ENCODE data around the gene UCP2.
"Not testable (repeated sequence)": the region's sequence is repeated elsewhere in the genome, so short reads cannot be mapped to it uniquely, and the experiment has no call there.

DNA sequence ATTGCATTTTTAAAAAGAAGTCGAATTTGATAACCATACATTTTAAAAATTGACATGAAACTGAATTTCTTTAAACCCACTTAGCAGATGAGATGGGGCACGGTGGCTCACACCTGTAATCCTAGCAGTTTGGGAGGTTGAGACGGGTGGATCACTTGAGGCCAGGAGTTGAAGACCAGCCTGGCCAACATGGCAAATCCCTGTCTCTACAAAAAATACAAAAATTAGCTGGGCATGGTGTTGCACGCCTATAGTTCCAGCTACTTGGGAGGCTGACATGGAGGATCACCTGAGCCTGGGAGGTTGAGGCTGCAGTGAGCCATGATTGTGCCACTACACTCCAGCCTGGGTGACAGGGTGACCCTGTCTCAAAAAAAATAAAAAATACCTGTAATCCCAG lies 3.0 kb upstream of the UCP2 start:
- not testable (repeated sequence) for TF ChIP-seq POLR2A (IDR thresholded peaks at IDR 0.05)
- TF ChIP-seq, protein P1, sequence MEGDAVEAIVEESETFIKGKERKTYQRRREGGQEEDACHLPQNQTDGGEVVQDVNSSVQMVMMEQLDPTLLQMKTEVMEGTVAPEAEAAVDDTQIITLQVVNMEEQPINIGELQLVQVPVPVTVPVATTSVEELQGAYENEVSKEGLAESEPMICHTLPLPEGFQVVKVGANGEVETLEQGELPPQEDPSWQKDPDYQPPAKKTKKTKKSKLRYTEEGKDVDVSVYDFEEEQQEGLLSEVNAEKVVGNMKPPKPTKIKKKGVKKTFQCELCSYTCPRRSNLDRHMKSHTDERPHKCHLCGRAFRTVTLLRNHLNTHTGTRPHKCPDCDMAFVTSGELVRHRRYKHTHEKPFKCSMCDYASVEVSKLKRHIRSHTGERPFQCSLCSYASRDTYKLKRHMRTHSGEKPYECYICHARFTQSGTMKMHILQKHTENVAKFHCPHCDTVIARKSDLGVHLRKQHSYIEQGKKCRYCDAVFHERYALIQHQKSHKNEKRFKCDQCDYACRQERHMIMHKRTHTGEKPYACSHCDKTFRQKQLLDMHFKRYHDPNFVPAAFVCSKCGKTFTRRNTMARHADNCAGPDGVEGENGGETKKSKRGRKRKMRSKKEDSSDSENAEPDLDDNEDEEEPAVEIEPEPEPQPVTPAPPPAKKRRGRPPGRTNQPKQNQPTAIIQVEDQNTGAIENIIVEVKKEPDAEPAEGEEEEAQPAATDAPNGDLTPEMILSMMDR (IDR thresholded peaks at IDR 0.05) = not testable (repeated sequence)
